Pancreas (tissue), 10 donors: ENCODE measurements around the gene GRIK5. TPM values are rescaled to one million over a fixed set of nuclear protein-coding genes. Genes with fewer than 3 reads are reported as not detected.

Experiments
- ATAC-seq, 4 donors: fragments of 200-7000 bp; cut with Tn5 transposase; one replicate each; pipeline versions ENCODE4 v1.8.0 to v1.9.1; 2020; ENCODE audit warnings: mild to moderate bottlenecking in 4 of 4, moderate library complexity in 4 of 4
- DNase-seq, 6 donors: peaks; one replicate each; pipeline ENCODE4 v3.0.0-alpha.2; 2020
- FAIRE-seq: peaks from 2 replicates; lab custom pipeline; 2012; peaks lifted over from hg19 to GRCh38; lab: Jason Lieb, UNC
- H3K27ac ChIP-seq, 4 donors: fragments of 200-600 bp; sonication (generic); 1 replicate in 3 of 4; 2 replicates in 1 of 4; pipeline versions ENCODE4 v1.5.0 to v1.8.0; 2020
- H3K27me3 ChIP-seq, 4 donors: fragments of 200-600 bp; one replicate each; pipeline ENCODE4 v1.8.0; 2021
- H3K36me3 ChIP-seq, 3 donors: fragments of 200-600 bp; sonication (generic) in 1 of 3; one replicate each; pipeline versions ENCODE4 v1.5.0 to v1.8.0; 2020 to 2021
- H3K4me1 ChIP-seq, 3 donors: fragments of 200-600 bp; one replicate each; pipeline ENCODE4 v1.8.0; 2021
- H3K4me3 ChIP-seq, 4 donors: fragments of 200-600 bp; sonication (generic) in 2 of 4; one replicate each; pipeline versions ENCODE4 v1.5.0 to v1.8.0; 2020 to 2021
- H3K9me3 ChIP-seq, 4 donors: fragments of 200-600 bp; one replicate each; pipeline ENCODE4 v1.8.0; 2021
- WGBS, 2 donors: extraction: QIAGEN DNeasy Blood & Tissue Kit; methylation state at CpG; one replicate each; pipeline ENCODE4 v1.1.7; 2013; 5-methylcytosine and 5-hydroxymethylcytosine counted together
- intact Hi-C, 3 donors: fragments of 100-400 bp; cut with DNase I; formaldehyde crosslinking; loops; one replicate each; pipeline versions ENCODE4 v1.11.1 to v1.14.2; 2022
- polyA plus RNA-seq, 2 donors: library from polyadenylated mRNA; stranded (reverse); fragments of 200-250 nt; gene quantifications; one replicate each; pipeline ENCODE4 v1.2.3, GENCODE V29; 2013
- total RNA-seq, 6 donors: library from RNA; stranded (reverse); fragmentation: NEBNext Ultra II Directional in 4 of 6; extraction: Animal tissue kit (Norgen Biotek cat#: 25700) in 4 of 6; gene quantifications; one replicate each; pipeline versions ENCODE4 v1.2.1 to v1.2.4, GENCODE V29; 2021 to 2023
- TF ChIP-seq, protein P1 (sequence below), 4 donors: fragments of 200-600 bp; sonication (generic) in 3 of 4; IDR thresholded peaks; one replicate each; pipeline versions ENCODE4 v1.5.0 to v1.8.0; 2021; ENCODE audit warnings: antibody characterized with exemption in 4 of 4
- donor health status: healthy with polysubstance abuse.
- donor health status: DM: no; HTN: no; CAD: no; lungs with moderate emphysema.
- donor health status: DM: no; HTN: no; CAD: no.
- donor health status: control.
- donor health status: control.
- donor health status: Bipolar disorder and iron deficiency.
- donor health status: DM: yes; HTN: yes; CAD: no.
- donor health status: DM: no; HTN: no; CAD: no.
- donor health status: DM: no; HTN: no; CAD: no.
- donor health status: DM: yes; HTN: yes; CAD: no.

The GRIK5 gene
- total and polyA plus RNA-seq, 8 donors, result 1.9 to 10.5 (median 3.4) TPM

DNA sequence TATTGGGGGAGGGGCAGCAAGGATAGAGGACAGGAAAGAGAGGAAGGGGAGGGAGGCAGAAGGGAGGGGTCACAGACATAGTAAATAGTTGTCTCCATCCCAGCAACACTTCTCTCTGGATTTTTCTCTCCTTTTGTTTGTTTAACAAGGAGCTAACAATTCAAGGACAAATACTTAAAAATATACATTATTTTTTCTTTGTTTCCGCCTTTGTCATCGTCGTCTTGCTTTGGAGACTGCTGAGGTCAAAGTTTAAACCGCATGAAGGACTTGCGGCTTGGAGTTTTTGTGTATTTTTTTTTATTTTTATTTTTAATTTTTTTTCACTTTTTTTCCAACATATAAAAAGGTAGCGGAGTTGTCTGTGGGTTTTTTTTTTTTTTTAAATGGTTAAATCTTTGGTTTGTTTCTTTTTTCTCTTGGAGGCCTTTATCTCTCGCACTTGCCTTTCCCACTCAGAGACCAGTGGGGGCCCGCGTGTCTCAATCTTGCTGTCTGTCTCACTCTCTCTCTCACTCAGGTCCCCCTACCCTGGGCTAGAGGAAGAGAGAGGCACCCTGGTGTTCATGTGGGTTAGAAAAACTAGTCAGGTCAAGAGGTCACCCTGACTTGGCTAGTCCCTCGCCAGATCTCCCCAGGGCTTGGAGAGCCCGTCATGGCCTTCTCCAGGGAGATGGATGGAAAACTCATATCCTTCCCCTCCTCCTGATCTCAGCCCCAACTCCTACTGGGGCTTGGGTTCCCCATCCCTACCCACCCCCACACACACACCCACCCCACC is 17.0 kb upstream of the GRIK5 start:
- DNase-seq (no peak), ATAC-seq (no peak), FAIRE-seq (no peak)
- Histone ChIP-seq H3K9me3 (no peaks in the 10 kb centered on the region), H3K27ac (no peak overlapping the region), H3K27me3 (no peaks in the 10 kb centered on the region), H3K4me3 (no peak overlapping the region), H3K4me1 (no peaks in the 10 kb centered on the region), H3K36me3 (no peaks in the 10 kb centered on the region)
- TF ChIP-seq, protein P1, sequence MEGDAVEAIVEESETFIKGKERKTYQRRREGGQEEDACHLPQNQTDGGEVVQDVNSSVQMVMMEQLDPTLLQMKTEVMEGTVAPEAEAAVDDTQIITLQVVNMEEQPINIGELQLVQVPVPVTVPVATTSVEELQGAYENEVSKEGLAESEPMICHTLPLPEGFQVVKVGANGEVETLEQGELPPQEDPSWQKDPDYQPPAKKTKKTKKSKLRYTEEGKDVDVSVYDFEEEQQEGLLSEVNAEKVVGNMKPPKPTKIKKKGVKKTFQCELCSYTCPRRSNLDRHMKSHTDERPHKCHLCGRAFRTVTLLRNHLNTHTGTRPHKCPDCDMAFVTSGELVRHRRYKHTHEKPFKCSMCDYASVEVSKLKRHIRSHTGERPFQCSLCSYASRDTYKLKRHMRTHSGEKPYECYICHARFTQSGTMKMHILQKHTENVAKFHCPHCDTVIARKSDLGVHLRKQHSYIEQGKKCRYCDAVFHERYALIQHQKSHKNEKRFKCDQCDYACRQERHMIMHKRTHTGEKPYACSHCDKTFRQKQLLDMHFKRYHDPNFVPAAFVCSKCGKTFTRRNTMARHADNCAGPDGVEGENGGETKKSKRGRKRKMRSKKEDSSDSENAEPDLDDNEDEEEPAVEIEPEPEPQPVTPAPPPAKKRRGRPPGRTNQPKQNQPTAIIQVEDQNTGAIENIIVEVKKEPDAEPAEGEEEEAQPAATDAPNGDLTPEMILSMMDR (IDR thresholded peaks at IDR 0.05), result no peak
- WGBS, 2 donors, result 69 to 74% methylated on average over 11 of the region's 11 CpGs
- intact Hi-C loops, result no loop called here

GRCh38 chr19:42086188-42086736 is 16.3 kb upstream of the GRIK5 start:
- Histone ChIP-seq H3K4me1 (no peaks in the 10 kb centered on the region), H3K36me3 (peaks cover 0 to 2% (median 1%) of the 10 kb centered on the region in 3 donors), H3K4me3 (no peak overlapping the region), H3K27ac (no peak overlapping the region), H3K27me3 (no peaks in the 10 kb centered on the region), H3K9me3 (no peaks in the 10 kb centered on the region)
- DNase-seq, result no peak
- intact Hi-C loops, result no loop called here
- no peak for FAIRE-seq
- 86% methylated on average over 9 of the region's 9 CpGs for WGBS, 2 donors
- TF ChIP-seq, protein P1 (IDR thresholded peaks at IDR 0.05), result no peak
- ATAC-seq, result no peak

DNA sequence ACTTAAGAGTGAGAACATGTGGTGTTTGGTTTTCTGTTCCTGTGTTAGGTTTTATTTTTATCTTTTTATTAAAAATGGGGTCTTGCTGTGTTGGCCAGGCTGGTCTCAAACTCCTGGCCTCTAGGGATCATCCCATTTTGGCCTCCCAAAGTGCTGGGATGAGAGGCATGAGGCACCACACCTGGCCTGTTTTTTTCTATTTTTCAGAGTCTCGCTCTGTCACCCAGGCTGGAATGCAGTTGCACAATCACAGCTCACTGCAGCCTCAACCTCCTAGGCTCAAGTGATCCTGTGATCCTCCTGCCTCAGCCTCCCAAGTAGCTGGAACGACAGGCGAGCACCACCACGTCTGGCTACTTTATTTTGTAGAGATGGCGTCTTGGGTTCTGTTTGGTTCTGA is 13.5 kb upstream of the GRIK5 start:
- 97 to 98% methylated on average over 5 of the region's 5 CpGs for WGBS, 2 donors
- Histone ChIP-seq H3K4me1 (no peaks in the 10 kb centered on the region), H3K9me3 (no peaks in the 10 kb centered on the region), H3K27me3 (no peaks in the 10 kb centered on the region), H3K4me3 (no peak overlapping the region), H3K36me3 (peaks cover 7 to 29% (median 23%) of the 10 kb centered on the region in 3 donors), H3K27ac (no peak overlapping the region)
- TF ChIP-seq, protein P1 (IDR thresholded peaks at IDR 0.05), result no peak
- intact Hi-C loops, result no loop called here
- DNase-seq (no peak), ATAC-seq (no peak), FAIRE-seq (no peak)

GRCh38 chr19:42081584-42082203 is 11.7 kb upstream of the GRIK5 start:
- DNase-seq (no peak), ATAC-seq (peak; percentile 41 to 86 (median 74)), FAIRE-seq (no peak)
- WGBS, 2 donors, result 60 to 64% methylated on average over 2 of the region's 2 CpGs
- Histone ChIP-seq H3K4me3 (no peak overlapping the region), H3K27ac (no peak overlapping the region), H3K36me3 (peaks cover 7 to 29% (median 23%) of the 10 kb centered on the region in 3 donors), H3K27me3 (no peaks in the 10 kb centered on the region), H3K9me3 (no peaks in the 10 kb centered on the region), H3K4me1 (peaks cover 0 to 10% (median 8%) of the 10 kb centered on the region in 3 donors)
- TF ChIP-seq, protein P1 (IDR thresholded peaks at IDR 0.05), result peak in 3 of 4 donors; percentile 13 to 35 (median 26)
- intact Hi-C loops, result no loop called here
